H1 (cell line): ENCODE measurements around the gene RDH5. TPM values are rescaled to one million over a fixed set of nuclear protein-coding genes. Genes with fewer than 3 reads are reported as not detected.

Source experiments
- ASH2L ChIP-seq: fragments of 200-600, 300-600 bp; sonication (generic); IDR thresholded peaks from one replicate; pipeline ENCODE4 v1.7.1; 2017; ENCODE audit warnings: low read length
- polyA plus RNA-seq, 7 experiments: library from polyadenylated mRNA; depleted of rRNA in 3 of 7; stranded (reverse) in 5 of 7; unstranded in 2 of 7; fragments of >200 nt in 5 of 7; fragments of 200-250 nt in 2 of 7; gene quantifications; 1 replicate in 5 of 7; 2 replicates in 1 of 7; 4 replicates in 1 of 7; pipeline versions ENCODE4 v1.2.1 to v1.2.3, GENCODE V29; 2011 to 2013; ENCODE audit warnings: missing spikeins in 2 of 7, mixed read lengths in 2 of 7
- total RNA-seq: library from RNA; stranded (reverse); fragmentation: NEBNext Ultra II Directional; extraction: Animal tissue kit (Norgen Biotek cat#: 25700); gene quantifications from 2 replicates; pipeline ENCODE4 v1.2.1, GENCODE V29; 2021
- TF ChIP-seq, protein P1 (sequence below): fragments of 300-600 bp; sonication (generic); IDR thresholded peaks from 2 replicates; pipeline ENCODE4 v1.7.1; 2012; ENCODE audit warnings: low read length, moderate library complexity, mild to moderate bottlenecking, inconsistent platforms; ENCODE audit not compliant: insufficient replicate concordance

The RDH5 gene
- total and polyA plus RNA-seq, 2 of the 8 experiments (the other 6 are each of a cell fraction or from before 2014, with no cell fraction given) = 4.2 to 6.0 TPM

DNA sequence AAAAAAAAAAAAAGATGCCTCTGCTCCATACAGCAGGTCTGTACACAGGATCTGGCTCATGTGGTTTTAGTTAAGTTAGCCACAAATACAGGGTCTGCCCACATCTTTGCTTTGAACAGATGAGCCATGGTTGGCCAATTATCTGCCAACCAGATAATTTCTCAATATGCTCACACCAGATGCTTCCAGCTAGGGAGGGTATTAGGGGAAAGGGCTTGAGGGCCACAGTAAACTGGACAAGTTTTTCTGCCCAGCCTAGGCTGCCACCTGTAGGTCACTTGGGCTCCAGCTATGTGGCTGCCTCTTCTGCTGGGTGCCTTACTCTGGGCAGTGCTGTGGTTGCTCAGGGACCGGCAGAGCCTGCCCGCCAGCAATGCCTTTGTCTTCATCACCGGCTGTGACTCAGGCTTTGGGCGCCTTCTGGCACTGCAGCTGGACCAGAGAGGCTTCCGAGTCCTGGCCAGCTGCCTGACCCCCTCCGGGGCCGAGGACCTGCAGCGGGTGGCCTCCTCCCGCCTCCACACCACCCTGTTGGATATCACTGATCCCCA is 776 bp downstream of the RDH5 start (continued):
- TF ChIP-seq, protein P1, sequence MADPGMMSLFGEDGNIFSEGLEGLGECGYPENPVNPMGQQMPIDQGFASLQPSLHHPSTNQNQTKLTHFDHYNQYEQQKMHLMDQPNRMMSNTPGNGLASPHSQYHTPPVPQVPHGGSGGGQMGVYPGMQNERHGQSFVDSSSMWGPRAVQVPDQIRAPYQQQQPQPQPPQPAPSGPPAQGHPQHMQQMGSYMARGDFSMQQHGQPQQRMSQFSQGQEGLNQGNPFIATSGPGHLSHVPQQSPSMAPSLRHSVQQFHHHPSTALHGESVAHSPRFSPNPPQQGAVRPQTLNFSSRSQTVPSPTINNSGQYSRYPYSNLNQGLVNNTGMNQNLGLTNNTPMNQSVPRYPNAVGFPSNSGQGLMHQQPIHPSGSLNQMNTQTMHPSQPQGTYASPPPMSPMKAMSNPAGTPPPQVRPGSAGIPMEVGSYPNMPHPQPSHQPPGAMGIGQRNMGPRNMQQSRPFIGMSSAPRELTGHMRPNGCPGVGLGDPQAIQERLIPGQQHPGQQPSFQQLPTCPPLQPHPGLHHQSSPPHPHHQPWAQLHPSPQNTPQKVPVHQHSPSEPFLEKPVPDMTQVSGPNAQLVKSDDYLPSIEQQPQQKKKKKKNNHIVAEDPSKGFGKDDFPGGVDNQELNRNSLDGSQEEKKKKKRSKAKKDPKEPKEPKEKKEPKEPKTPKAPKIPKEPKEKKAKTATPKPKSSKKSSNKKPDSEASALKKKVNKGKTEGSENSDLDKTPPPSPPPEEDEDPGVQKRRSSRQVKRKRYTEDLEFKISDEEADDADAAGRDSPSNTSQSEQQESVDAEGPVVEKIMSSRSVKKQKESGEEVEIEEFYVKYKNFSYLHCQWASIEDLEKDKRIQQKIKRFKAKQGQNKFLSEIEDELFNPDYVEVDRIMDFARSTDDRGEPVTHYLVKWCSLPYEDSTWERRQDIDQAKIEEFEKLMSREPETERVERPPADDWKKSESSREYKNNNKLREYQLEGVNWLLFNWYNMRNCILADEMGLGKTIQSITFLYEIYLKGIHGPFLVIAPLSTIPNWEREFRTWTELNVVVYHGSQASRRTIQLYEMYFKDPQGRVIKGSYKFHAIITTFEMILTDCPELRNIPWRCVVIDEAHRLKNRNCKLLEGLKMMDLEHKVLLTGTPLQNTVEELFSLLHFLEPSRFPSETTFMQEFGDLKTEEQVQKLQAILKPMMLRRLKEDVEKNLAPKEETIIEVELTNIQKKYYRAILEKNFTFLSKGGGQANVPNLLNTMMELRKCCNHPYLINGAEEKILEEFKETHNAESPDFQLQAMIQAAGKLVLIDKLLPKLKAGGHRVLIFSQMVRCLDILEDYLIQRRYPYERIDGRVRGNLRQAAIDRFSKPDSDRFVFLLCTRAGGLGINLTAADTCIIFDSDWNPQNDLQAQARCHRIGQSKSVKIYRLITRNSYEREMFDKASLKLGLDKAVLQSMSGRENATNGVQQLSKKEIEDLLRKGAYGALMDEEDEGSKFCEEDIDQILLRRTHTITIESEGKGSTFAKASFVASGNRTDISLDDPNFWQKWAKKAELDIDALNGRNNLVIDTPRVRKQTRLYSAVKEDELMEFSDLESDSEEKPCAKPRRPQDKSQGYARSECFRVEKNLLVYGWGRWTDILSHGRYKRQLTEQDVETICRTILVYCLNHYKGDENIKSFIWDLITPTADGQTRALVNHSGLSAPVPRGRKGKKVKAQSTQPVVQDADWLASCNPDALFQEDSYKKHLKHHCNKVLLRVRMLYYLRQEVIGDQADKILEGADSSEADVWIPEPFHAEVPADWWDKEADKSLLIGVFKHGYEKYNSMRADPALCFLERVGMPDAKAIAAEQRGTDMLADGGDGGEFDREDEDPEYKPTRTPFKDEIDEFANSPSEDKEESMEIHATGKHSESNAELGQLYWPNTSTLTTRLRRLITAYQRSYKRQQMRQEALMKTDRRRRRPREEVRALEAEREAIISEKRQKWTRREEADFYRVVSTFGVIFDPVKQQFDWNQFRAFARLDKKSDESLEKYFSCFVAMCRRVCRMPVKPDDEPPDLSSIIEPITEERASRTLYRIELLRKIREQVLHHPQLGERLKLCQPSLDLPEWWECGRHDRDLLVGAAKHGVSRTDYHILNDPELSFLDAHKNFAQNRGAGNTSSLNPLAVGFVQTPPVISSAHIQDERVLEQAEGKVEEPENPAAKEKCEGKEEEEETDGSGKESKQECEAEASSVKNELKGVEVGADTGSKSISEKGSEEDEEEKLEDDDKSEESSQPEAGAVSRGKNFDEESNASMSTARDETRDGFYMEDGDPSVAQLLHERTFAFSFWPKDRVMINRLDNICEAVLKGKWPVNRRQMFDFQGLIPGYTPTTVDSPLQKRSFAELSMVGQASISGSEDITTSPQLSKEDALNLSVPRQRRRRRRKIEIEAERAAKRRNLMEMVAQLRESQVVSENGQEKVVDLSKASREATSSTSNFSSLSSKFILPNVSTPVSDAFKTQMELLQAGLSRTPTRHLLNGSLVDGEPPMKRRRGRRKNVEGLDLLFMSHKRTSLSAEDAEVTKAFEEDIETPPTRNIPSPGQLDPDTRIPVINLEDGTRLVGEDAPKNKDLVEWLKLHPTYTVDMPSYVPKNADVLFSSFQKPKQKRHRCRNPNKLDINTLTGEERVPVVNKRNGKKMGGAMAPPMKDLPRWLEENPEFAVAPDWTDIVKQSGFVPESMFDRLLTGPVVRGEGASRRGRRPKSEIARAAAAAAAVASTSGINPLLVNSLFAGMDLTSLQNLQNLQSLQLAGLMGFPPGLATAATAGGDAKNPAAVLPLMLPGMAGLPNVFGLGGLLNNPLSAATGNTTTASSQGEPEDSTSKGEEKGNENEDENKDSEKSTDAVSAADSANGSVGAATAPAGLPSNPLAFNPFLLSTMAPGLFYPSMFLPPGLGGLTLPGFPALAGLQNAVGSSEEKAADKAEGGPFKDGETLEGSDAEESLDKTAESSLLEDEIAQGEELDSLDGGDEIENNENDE = no peak
- TF ChIP-seq ASH2L = no peak
